ENCODE data around the gene RNF128. TPM values are rescaled to one million over a fixed set of nuclear protein-coding genes. Genes with fewer than 3 reads are reported as not detected.

The RNF128 gene
- total RNA-seq, 1 donor from 2014 or later = 15.4 TPM

DNA sequence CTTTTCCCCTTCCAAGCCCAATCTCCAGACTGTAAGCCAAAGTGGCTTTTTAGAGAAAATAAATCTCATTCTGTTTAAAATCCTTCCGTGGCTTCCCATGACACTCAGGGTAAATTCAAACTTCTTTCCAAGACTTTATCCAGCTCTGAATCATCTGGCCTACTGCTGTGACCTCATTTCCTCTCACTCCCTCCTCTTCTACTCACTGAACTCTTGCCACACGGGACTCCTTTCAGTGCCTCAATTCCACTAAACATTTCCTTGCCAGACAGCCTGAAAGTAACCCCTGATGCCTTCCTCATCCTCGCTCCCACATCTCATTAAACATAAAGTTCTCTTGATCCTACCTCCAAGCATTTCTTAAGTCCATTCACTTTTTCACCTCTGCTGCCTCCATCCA, 27.8 kb upstream of the RNF128 start:
- H3K27me3 ChIP-seq (ENCODE audit: low read depth) = no peaks in the 10 kb centered on the region
- H3K27ac ChIP-seq = no peak overlapping the region
- intact Hi-C loops (cut with DNase I) = no loop called here
- H3K4me1 ChIP-seq = no peaks in the 10 kb centered on the region
- no peak for ATAC-seq
- TF ChIP-seq CTCF (IDR thresholded peaks at IDR 0.05) = no peak
- H3K9me3 ChIP-seq = no peaks in the 10 kb centered on the region
- no peak overlapping the region for H3K4me3 ChIP-seq
- no peaks in the 10 kb centered on the region for H3K36me3 ChIP-seq
- no peak for DNase-seq

DNA sequence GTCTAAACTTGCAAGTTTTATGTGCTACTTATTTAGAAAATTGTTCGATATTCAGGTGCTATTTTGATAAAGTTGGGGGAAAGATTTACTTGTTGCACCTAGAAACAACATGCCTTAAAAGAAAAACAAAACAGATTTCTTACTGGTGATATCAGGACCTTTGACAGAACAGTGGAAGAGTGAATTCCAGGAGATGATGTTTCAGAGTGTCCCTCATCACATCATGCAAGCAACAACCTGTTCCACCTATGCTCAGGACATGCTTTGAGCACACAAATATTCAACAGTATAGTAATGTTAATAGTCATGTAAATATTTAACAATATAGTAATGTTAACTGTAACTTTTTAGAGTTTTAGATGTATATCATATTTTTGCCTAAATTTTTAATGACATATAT, 23.9 kb upstream of the RNF128 start:
- Histone ChIP-seq H3K27ac (no peak overlapping the region), H3K4me3 (no peak overlapping the region), H3K36me3 (no peaks in the 10 kb centered on the region), H3K9me3 (no peaks in the 10 kb centered on the region), H3K27me3 (ENCODE audit: low read depth) (no peaks in the 10 kb centered on the region), H3K4me1 (no peaks in the 10 kb centered on the region)
- no peak for DNase-seq
- TF ChIP-seq CTCF (IDR thresholded peaks at IDR 0.05) = no peak
- intact Hi-C loops (cut with DNase I) = no loop called here
- ATAC-seq = no peak

GRCh38 chrX:106706466-106706865, 20.0 kb upstream of the RNF128 start:
- no peak for TF ChIP-seq CTCF (IDR thresholded peaks at IDR 0.05)
- Histone ChIP-seq H3K9me3 (no peaks in the 10 kb centered on the region), H3K36me3 (no peaks in the 10 kb centered on the region), H3K4me3 (no peak overlapping the region), H3K27ac (no peak overlapping the region), H3K4me1 (no peaks in the 10 kb centered on the region), H3K27me3 (ENCODE audit: low read depth) (no peaks in the 10 kb centered on the region)
- DNase-seq (no peak), ATAC-seq (no peak)
- intact Hi-C loops (cut with DNase I) = no loop called here

GRCh38 chrX:106707771-106708454, 18.6 kb upstream of the RNF128 start:
- TF ChIP-seq CTCF (IDR thresholded peaks at IDR 0.05) = no peak
- Histone ChIP-seq H3K4me3 (no peak overlapping the region), H3K4me1 (no peaks in the 10 kb centered on the region), H3K9me3 (no peaks in the 10 kb centered on the region), H3K36me3 (no peaks in the 10 kb centered on the region), H3K27me3 (ENCODE audit: low read depth) (no peaks in the 10 kb centered on the region), H3K27ac (no peak overlapping the region)
- ATAC-seq = no peak
- intact Hi-C loops (cut with DNase I) = no loop called here
- DNase-seq = no peak

- Histone ChIP-seq H3K36me3 (no peaks in the 10 kb centered on the region), H3K27ac (no peak overlapping the region), H3K4me3 (no peak overlapping the region), H3K9me3 (no peaks in the 10 kb centered on the region), H3K4me1 (no peaks in the 10 kb centered on the region), H3K27me3 (ENCODE audit: low read depth) (no peaks in the 10 kb centered on the region)
- ATAC-seq (no peak), DNase-seq (no peak)
- intact Hi-C loops (cut with DNase I) = no loop called here
- no peak for TF ChIP-seq CTCF (IDR thresholded peaks at IDR 0.05)
These were observed 15.7 kb upstream of the RNF128 start for GRCh38 chrX:106710771-106711170.

All from lower lobe of right lung (tissue), 2 donors.